H9 (cell line): ENCODE data around the gene ZSWIM6. TPM values are rescaled to one million over a fixed set of nuclear protein-coding genes. Genes with fewer than 3 reads are reported as not detected.

ENCODE experiments used
- DNase-seq: peaks from one replicate; pipeline ENCODE4 v3.0.0-alpha.2; 2017
- H2AFZ ChIP-seq: one replicate; pipeline ENCODE4 v1.6.1; 2013; ENCODE audit warnings: mild to moderate bottlenecking, low read length, control low read depth, moderate library complexity
- H2AK5ac ChIP-seq: 2 replicates; pipeline ENCODE4 v1.6.1; 2013; ENCODE audit warnings: low read length, control low read depth, mixed read lengths; ENCODE audit not compliant: insufficient read length
- H2BK120ac ChIP-seq: one replicate; pipeline ENCODE4 v1.6.1; 2013; ENCODE audit warnings: low read depth, mild to moderate bottlenecking, low read length, control low read depth, inconsistent platforms; ENCODE audit not compliant: poor library complexity, severe bottlenecking
- H2BK12ac ChIP-seq: 2 replicates; pipeline ENCODE4 v1.6.1; 2013; ENCODE audit warnings: low read length, control low read depth, mixed read lengths, low read depth; ENCODE audit not compliant: insufficient read length
- H2BK15ac ChIP-seq: 2 replicates; pipeline ENCODE4 v1.6.1; 2013; ENCODE audit warnings: low read depth, low read length, control low read depth
- H2BK20ac ChIP-seq: one replicate; pipeline ENCODE4 v1.6.1; 2013; ENCODE audit warnings: low read depth, mild to moderate bottlenecking, low read length, control low read depth, inconsistent platforms; ENCODE audit not compliant: poor library complexity, severe bottlenecking
- H2BK5ac ChIP-seq: 2 replicates; pipeline ENCODE4 v1.6.1; 2013; ENCODE audit warnings: low read length, control low read depth, mixed read lengths; ENCODE audit not compliant: insufficient read length
- H3K14ac ChIP-seq: 2 replicates; pipeline ENCODE4 v1.6.1; 2013; ENCODE audit warnings: low read length, control low read depth; ENCODE audit not compliant: insufficient read depth
- H3K18ac ChIP-seq: 2 replicates; pipeline ENCODE4 v1.6.1; 2013; ENCODE audit warnings: low read depth, mild to moderate bottlenecking, mixed read lengths, low read length, control low read depth; ENCODE audit not compliant: insufficient read length
- H3K23ac ChIP-seq: 2 replicates; pipeline ENCODE4 v1.6.1; 2013; ENCODE audit warnings: low read length, control low read depth, mixed read lengths, low read depth; ENCODE audit not compliant: insufficient read length
- H3K23me2 ChIP-seq: 2 replicates; pipeline ENCODE4 v1.6.1; 2013; ENCODE audit warnings: low read depth, mild to moderate bottlenecking, mixed read lengths, low read length, control low read depth; ENCODE audit not compliant: insufficient read length, poor library complexity, severe bottlenecking
- H3K27ac ChIP-seq: 2 replicates; pipeline ENCODE4 v1.5.1; 2013; ENCODE audit warnings: low read length, control low read depth, mixed read lengths, low read depth; ENCODE audit not compliant: insufficient read length
- H3K27me3 ChIP-seq: 2 replicates; pipeline ENCODE4 v1.6.1; 2013; ENCODE audit warnings: low read length, control low read depth, inconsistent platforms; ENCODE audit not compliant: insufficient read depth
- H3K4ac ChIP-seq: 2 replicates; pipeline ENCODE4 v1.6.1; 2013; ENCODE audit warnings: low read depth, mild to moderate bottlenecking, control low read depth, inconsistent platforms, low read length, moderate library complexity
- H3K4me1 ChIP-seq: 2 replicates; pipeline ENCODE4 v1.6.1; 2013; ENCODE audit warnings: low read length, control low read depth, inconsistent platforms; ENCODE audit not compliant: insufficient read depth
- H3K4me2 ChIP-seq: 2 replicates; pipeline ENCODE4 v1.6.1; 2013; ENCODE audit warnings: low read length, control low read depth, mixed read lengths; ENCODE audit not compliant: insufficient read length, insufficient read depth
- H3K56ac ChIP-seq: 2 replicates; pipeline ENCODE4 v1.6.1; 2013; ENCODE audit warnings: low read depth, mild to moderate bottlenecking, mixed read lengths, low read length, control low read depth; ENCODE audit not compliant: insufficient read length
- H3K79me1 ChIP-seq: 2 replicates; pipeline ENCODE4 v1.6.1; 2013; ENCODE audit warnings: low read depth, mild to moderate bottlenecking, moderate library complexity, low read length, control low read depth, inconsistent platforms; ENCODE audit not compliant: insufficient read depth, poor library complexity, severe bottlenecking
- H3K79me2 ChIP-seq: 2 replicates; pipeline ENCODE4 v1.6.1; 2013; ENCODE audit warnings: low read length, control low read depth, inconsistent platforms; ENCODE audit not compliant: insufficient read depth
- H3K9ac ChIP-seq: 2 replicates; pipeline ENCODE4 v1.6.1; 2013; ENCODE audit warnings: low read length, control low read depth, mixed read lengths; ENCODE audit not compliant: insufficient read length; ENCODE audit errors: extremely low read depth
- H3K9me3 ChIP-seq: one replicate; pipeline ENCODE4 v1.6.1; 2013; ENCODE audit warnings: low read depth, low read length, inconsistent platforms; ENCODE audit not compliant: control insufficient read depth
- H3T11ph ChIP-seq: one replicate; pipeline ENCODE4 v1.6.1; 2013; ENCODE audit warnings: mild to moderate bottlenecking, low read length, control low read depth, inconsistent platforms
- H4K20me1 ChIP-seq: one replicate; pipeline ENCODE4 v1.6.1; 2013; ENCODE audit not compliant: control insufficient read depth, insufficient read length, insufficient read depth
- H4K5ac ChIP-seq: 2 replicates; pipeline ENCODE4 v1.6.1; 2013; ENCODE audit warnings: low read depth, mild to moderate bottlenecking, mixed read lengths, low read length, control low read depth; ENCODE audit not compliant: insufficient read length
- H4K8ac ChIP-seq: replicated peaks from 2 replicates; pipeline ENCODE4 v1.6.1; 2013; ENCODE audit warnings: low read length, control low read depth, mixed read lengths, low read depth; ENCODE audit not compliant: insufficient read length
- H4K91ac ChIP-seq: 2 replicates; pipeline ENCODE4 v1.6.1; 2013; ENCODE audit warnings: low read depth, mild to moderate bottlenecking, moderate library complexity, mixed read lengths, low read length, control low read depth; ENCODE audit not compliant: insufficient read length
- H3K27ac Mint-ChIP-seq, 3 experiments: 2 replicates in 2 of 3; 3 replicates in 1 of 3; pipeline ENCODE4 v1.8.0; 2020 to 2021; ENCODE audit warnings: mixed read lengths in 3 of 3, mild to moderate bottlenecking in 1 of 3, moderate library complexity in 1 of 3
- H3K27me3 Mint-ChIP-seq: 2 replicates; pipeline ENCODE4 v1.8.0; 2021; ENCODE audit warnings: low read depth, mild to moderate bottlenecking, moderate library complexity, mixed read lengths
- H3K36me3 Mint-ChIP-seq, 3 experiments: 2 replicates in 2 of 3; 3 replicates in 1 of 3; pipeline ENCODE4 v1.8.0; 2020 to 2021; ENCODE audit warnings: low read depth in 3 of 3, mixed read lengths in 3 of 3; ENCODE audit not compliant: insufficient read depth in 1 of 3
- H3K4me1 Mint-ChIP-seq, 2 experiments: 2 replicates each; pipeline ENCODE4 v1.8.0; 2020; ENCODE audit warnings: mixed read lengths in 2 of 2
- H3K4me3 Mint-ChIP-seq, 2 experiments: 2 replicates in 1 of 2; 3 replicates in 1 of 2; pipeline ENCODE4 v1.8.0; 2020 to 2021; ENCODE audit warnings: mild to moderate bottlenecking in 2 of 2, mixed read lengths in 2 of 2, moderate library complexity in 1 of 2
- H3K9me3 Mint-ChIP-seq, 2 experiments: 2 replicates in 1 of 2; 3 replicates in 1 of 2; pipeline ENCODE4 v1.8.0; 2020; ENCODE audit warnings: mild to moderate bottlenecking in 2 of 2, mixed read lengths in 2 of 2, moderate library complexity in 1 of 2
- WGBS: extraction: QIAGEN DNeasy Blood & Tissue Kit; methylation state at CpG from one replicate; pipeline ENCODE4 v1.1.7; 2013; ENCODE audit warnings: missing lambda C conversion rate, low lambda C conversion rate, mixed read lengths; ENCODE audit not compliant: insufficient read length; ENCODE audit errors: extremely low coverage; 5-methylcytosine and 5-hydroxymethylcytosine counted together
- total RNA-seq: library from RNA; stranded (reverse); gene quantifications from 2 replicates; pipeline ENCODE4 v1.2.1, GENCODE V29; 2021
- TF ChIP-seq, protein P1 (sequence below): fragments of 200-600 bp; sonication (generic); conservative IDR thresholded peaks from 3 replicates; pipeline ENCODE4 v1.8.0; 2021; ENCODE audit warnings: antibody characterized with exemption, mild to moderate bottlenecking

Gene ZSWIM6
- total RNA-seq, 1 experiment from 2014 or later = 11.5 TPM

DNA sequence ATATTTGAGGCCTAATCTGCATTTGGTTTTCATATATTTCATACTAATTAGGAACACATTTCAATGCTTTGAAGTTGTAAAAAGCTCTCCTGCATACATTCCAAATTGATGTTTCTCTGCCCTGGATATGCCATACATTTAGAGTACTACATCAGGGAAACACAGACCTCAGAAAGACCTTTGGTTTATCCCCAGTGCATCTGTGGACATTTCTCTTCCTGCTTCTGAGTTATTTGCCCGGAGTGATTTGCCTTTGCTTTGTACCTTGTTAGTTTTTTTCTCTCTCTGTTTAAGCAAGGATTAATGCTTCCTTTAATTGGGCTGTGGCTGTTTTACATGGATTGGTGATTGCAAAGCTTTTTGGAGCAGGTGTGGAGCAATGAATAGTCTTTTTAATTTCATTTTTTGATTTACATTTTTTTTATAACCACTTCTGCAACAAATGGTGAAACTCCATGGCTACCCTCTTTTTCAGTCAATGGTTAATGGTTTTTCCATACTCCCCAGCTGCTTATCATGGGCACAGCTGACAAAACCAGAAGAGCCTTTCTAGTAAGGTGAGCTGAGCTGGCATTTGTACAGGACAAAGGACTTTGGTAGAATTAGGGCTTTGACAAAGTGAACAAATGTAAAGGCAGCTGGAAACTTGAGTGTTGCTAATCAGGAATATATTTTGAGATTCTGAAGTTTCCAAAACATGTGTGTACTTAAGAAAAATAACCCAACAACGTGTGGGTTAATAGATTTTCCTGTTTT is 54.2 kb downstream of the ZSWIM6 start:
- H2BK20ac ChIP-seq = no peak overlapping the region
- H3K27ac Mint-ChIP-seq = no peak overlapping the region
- H2BK5ac ChIP-seq = no peak overlapping the region
- H3K27me3 Mint-ChIP-seq = no peaks in the 10 kb centered on the region
- H3T11ph ChIP-seq = no peak overlapping the region
- H3K9ac ChIP-seq = no peak overlapping the region
- no peak overlapping the region for H3K23ac ChIP-seq
- peaks cover 14 to 16% of the 10 kb centered on the region in 2 experiments for H3K4me1 Mint-ChIP-seq
- DNase-seq = no peak
- WGBS = no CpG with 5 or more reads among the region's 2 CpGs
- H3K4me1 ChIP-seq = no peaks in the 10 kb centered on the region
- H4K5ac ChIP-seq = no peak overlapping the region
- H3K9me3 Mint-ChIP-seq = no peaks in the 10 kb centered on the region; a peak in 1 of 5 replicates
- H2BK15ac ChIP-seq = no peak overlapping the region
- peaks cover 2% of the 10 kb centered on the region for H3K79me1 ChIP-seq
- H3K4ac ChIP-seq = no peak overlapping the region
- no peaks in the 10 kb centered on the region for H3K23me2 ChIP-seq
- H2AFZ ChIP-seq = no peak overlapping the region
- H2BK120ac ChIP-seq = no peak overlapping the region
- no peaks in the 10 kb centered on the region for H4K20me1 ChIP-seq
- H3K18ac ChIP-seq = no peak overlapping the region
- no peak overlapping the region for H3K14ac ChIP-seq
- H3K4me2 ChIP-seq = no peak overlapping the region
- no peak overlapping the region for H4K91ac ChIP-seq
- H3K4me3 Mint-ChIP-seq = no peak overlapping the region
- H3K56ac ChIP-seq = no peak overlapping the region
- no peak overlapping the region for H2AK5ac ChIP-seq
- no peak overlapping the region for H4K8ac ChIP-seq
- peaks cover 2% of the 10 kb centered on the region; the same call in 1 of the 2 replicates for H3K79me2 ChIP-seq
- H3K27me3 ChIP-seq = no peaks in the 10 kb centered on the region
- H3K27ac ChIP-seq = no peak overlapping the region
- H3K9me3 ChIP-seq = no peaks in the 10 kb centered on the region
- H2BK12ac ChIP-seq = no peak overlapping the region
- TF ChIP-seq, protein P1, sequence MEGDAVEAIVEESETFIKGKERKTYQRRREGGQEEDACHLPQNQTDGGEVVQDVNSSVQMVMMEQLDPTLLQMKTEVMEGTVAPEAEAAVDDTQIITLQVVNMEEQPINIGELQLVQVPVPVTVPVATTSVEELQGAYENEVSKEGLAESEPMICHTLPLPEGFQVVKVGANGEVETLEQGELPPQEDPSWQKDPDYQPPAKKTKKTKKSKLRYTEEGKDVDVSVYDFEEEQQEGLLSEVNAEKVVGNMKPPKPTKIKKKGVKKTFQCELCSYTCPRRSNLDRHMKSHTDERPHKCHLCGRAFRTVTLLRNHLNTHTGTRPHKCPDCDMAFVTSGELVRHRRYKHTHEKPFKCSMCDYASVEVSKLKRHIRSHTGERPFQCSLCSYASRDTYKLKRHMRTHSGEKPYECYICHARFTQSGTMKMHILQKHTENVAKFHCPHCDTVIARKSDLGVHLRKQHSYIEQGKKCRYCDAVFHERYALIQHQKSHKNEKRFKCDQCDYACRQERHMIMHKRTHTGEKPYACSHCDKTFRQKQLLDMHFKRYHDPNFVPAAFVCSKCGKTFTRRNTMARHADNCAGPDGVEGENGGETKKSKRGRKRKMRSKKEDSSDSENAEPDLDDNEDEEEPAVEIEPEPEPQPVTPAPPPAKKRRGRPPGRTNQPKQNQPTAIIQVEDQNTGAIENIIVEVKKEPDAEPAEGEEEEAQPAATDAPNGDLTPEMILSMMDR = no peak
- H3K36me3 Mint-ChIP-seq = no peaks in the 10 kb centered on the region; a peak in 2 of 7 replicates
